ENCODE results near the gene VWA8. TPM values are rescaled to one million over a fixed set of nuclear protein-coding genes. Genes with fewer than 3 reads are reported as not detected.

Gene VWA8
- polyA plus RNA-seq, 3 donors, result 2.0 to 4.4 (median 3.4) TPM

GRCh38 chr13:41945926-41946325, 15.0 kb downstream of the VWA8 start:
- Histone ChIP-seq H3K36me3 (replicated peaks in 1 of 2; ENCODE audit: control insufficient read depth in 1 of 2, insufficient read depth in 2 of 2, low read length in 2 of 2) (peaks cover 3 to 28% of the 10 kb centered on the region in 2 donors), H3K4me1 (ENCODE audit: control insufficient read depth in 1 of 2, insufficient read depth in 2 of 2, low read length in 2 of 2) (no peaks in the 10 kb centered on the region), H3K4me3 (replicated peaks in 1 of 3; ENCODE audit: low read depth in 2 of 3, low read length in 3 of 3) (no peak overlapping the region), H3K9ac (ENCODE audit: insufficient read depth, low read length, poor library complexity, severe bottlenecking) (no peak overlapping the region), H4K20me1 (ENCODE audit: insufficient read depth, low read length) (no peaks in the 10 kb centered on the region), H3K27me3 (ENCODE audit: control insufficient read depth in 2 of 2, insufficient read depth in 2 of 2, low read length in 2 of 2) (no peaks in the 10 kb centered on the region), H3K79me2 (ENCODE audit: insufficient read depth, low read length) (no peaks in the 10 kb centered on the region), H3K9me3 (replicated peaks in 1 of 2; ENCODE audit: control insufficient read depth in 1 of 2, insufficient read depth in 1 of 2, low read length in 2 of 2) (peaks cover 4 to 13% of the 10 kb centered on the region in 2 donors), H2AFZ (ENCODE audit: insufficient read depth, low read depth, low read length, poor library complexity, severe bottlenecking) (no peak overlapping the region), H3K4me2 (replicated peaks; ENCODE audit: extremely low read depth, low read length, poor library complexity, severe bottlenecking) (no peak overlapping the region), H3K27ac (ENCODE audit: low read depth in 1 of 2, low read length in 2 of 2) (no peak overlapping the region)
- intact Hi-C loops (cut with micrococcal nuclease), result no loop called here
- Mint-ChIP-seq H3K4me3 (no peak overlapping the region), H3K36me3 (peaks cover 40 to 49% of the 10 kb centered on the region in 2 donors), H3K27me3 (ENCODE audit: low read depth in 3 of 3) (no peaks in the 10 kb centered on the region), H3K4me1 (no peaks in the 10 kb centered on the region), H3K27ac (no peak overlapping the region), H3K9me3 (peaks cover 13 to 26% (median 17%) of the 10 kb centered on the region in 7 donors)
- no peak for TF ChIP-seq CTCF (IDR thresholded peaks at IDR 0.05)
- DNase-seq, result no peak

- no peak for DNase-seq
- Histone ChIP-seq H3K79me2 (ENCODE audit: insufficient read depth, low read length) (no peaks in the 10 kb centered on the region), H3K9ac (ENCODE audit: insufficient read depth, low read length, poor library complexity, severe bottlenecking) (no peak overlapping the region), H3K27ac (ENCODE audit: low read depth in 1 of 2, low read length in 2 of 2) (no peak overlapping the region), H3K4me3 (replicated peaks in 1 of 3; ENCODE audit: low read depth in 2 of 3, low read length in 3 of 3) (no peak overlapping the region), H2AFZ (ENCODE audit: insufficient read depth, low read depth, low read length, poor library complexity, severe bottlenecking) (no peak overlapping the region), H4K20me1 (ENCODE audit: insufficient read depth, low read length) (no peaks in the 10 kb centered on the region), H3K36me3 (replicated peaks in 1 of 2; ENCODE audit: control insufficient read depth in 1 of 2, insufficient read depth in 2 of 2, low read length in 2 of 2) (peaks cover 3 to 28% of the 10 kb centered on the region in 2 donors), H3K4me2 (replicated peaks; ENCODE audit: extremely low read depth, low read length, poor library complexity, severe bottlenecking) (no peak overlapping the region), H3K27me3 (ENCODE audit: control insufficient read depth in 2 of 2, insufficient read depth in 2 of 2, low read length in 2 of 2) (no peaks in the 10 kb centered on the region), H3K9me3 (replicated peaks in 1 of 2; ENCODE audit: control insufficient read depth in 1 of 2, insufficient read depth in 1 of 2, low read length in 2 of 2) (peaks cover 4 to 13% of the 10 kb centered on the region in 2 donors), H3K4me1 (ENCODE audit: control insufficient read depth in 1 of 2, insufficient read depth in 2 of 2, low read length in 2 of 2) (no peaks in the 10 kb centered on the region)
- Mint-ChIP-seq H3K27me3 (ENCODE audit: low read depth in 3 of 3) (no peaks in the 10 kb centered on the region), H3K27ac (no peak overlapping the region), H3K4me3 (no peak overlapping the region), H3K36me3 (peaks cover 38 to 49% of the 10 kb centered on the region in 2 donors), H3K9me3 (peaks cover 13 to 26% (median 17%) of the 10 kb centered on the region in 7 donors), H3K4me1 (no peaks in the 10 kb centered on the region)
- WGBS (ENCODE audit: insufficient coverage), result no CpG with 5 or more reads among the region's 3 CpGs
- TF ChIP-seq CTCF (IDR thresholded peaks at IDR 0.05), result no peak
- intact Hi-C loops (cut with micrococcal nuclease), result no loop called here
These were observed 16.1 kb downstream of the VWA8 start for GRCh38 chr13:41944635-41945397.
